ENCODE results near the gene MAP4K5. TPM values are rescaled to one million over a fixed set of nuclear protein-coding genes. Genes with fewer than 3 reads are reported as not detected.

The MAP4K5 gene
- total RNA-seq, 1 experiment from 2014 or later, result 39.1 TPM

- no peaks in the 10 kb centered on the region for H3K36me3 ChIP-seq (ENCODE audit: control insufficient read depth in 1 of 2, insufficient read depth in 2 of 2, low read length in 2 of 2)
- RAD21 ChIA-PET (ENCODE audit: low non-redundant PET in 1 of 2, low total read pairs in 2 of 2, uncharacterized antibody in 2 of 2, unreplicated experiment in 2 of 2), result no interaction called here
- TF ChIP-seq TCF7L2 (IDR thresholded peaks at IDR 0.05; ENCODE audit: borderline replicate concordance, extremely low read depth, insufficient read depth, insufficient read length) (no peak), ZFX (IDR thresholded peaks at IDR 0.05) (no peak), ZBTB33 (IDR thresholded peaks at IDR 0.05; ENCODE audit: extremely low read depth, insufficient replicate concordance, low read length) (no peak), SP1 (IDR thresholded peaks at IDR 0.05; ENCODE audit: low read depth) (no peak), POLR2AphosphoS5 (IDR thresholded peaks at IDR 0.05; ENCODE audit: low read depth, low read length) (no peak), MAX (IDR thresholded peaks at IDR 0.05) (no peak), REST (IDR thresholded peaks at IDR 0.05; ENCODE audit: low read depth) (no peak), POLR2A (IDR thresholded peaks at IDR 0.05; ENCODE audit: borderline replicate concordance, extremely low read depth, insufficient read depth, insufficient read length) (no peak), YY1 (IDR thresholded peaks at IDR 0.05; ENCODE audit: extremely low read depth, insufficient replicate concordance, low read depth, low read length) (no peak), JUND (IDR thresholded peaks at IDR 0.05) (no peak), ZNF274 (IDR thresholded peaks at IDR 0.05; ENCODE audit: low read depth, low read length) (no peak), EGR1 (IDR thresholded peaks at IDR 0.05; ENCODE audit: low read depth) (no peak), SIN3A (IDR thresholded peaks at IDR 0.05; ENCODE audit: low read depth) (no peak), SRF (IDR thresholded peaks at IDR 0.05; ENCODE audit: low read depth) (no peak), EZH2phosphoT487 (IDR thresholded peaks at IDR 0.05; ENCODE audit: borderline replicate concordance) (no peak), ELF1 (IDR thresholded peaks at IDR 0.05; ENCODE audit: borderline replicate concordance, low read depth) (no peak)
- no peak overlapping the region for H2AFZ ChIP-seq (ENCODE audit: low read depth, low read length, poor library complexity, severe bottlenecking)
- no peaks in the 10 kb centered on the region for H3K9me2 ChIP-seq (ENCODE audit: insufficient read depth)
- H3K27me3 ChIP-seq (ENCODE audit: insufficient read depth, low read length), result no peaks in the 10 kb centered on the region
- H3K9me3 ChIP-seq (ENCODE audit: control insufficient read depth in 1 of 2, insufficient read depth in 1 of 2, low read depth in 1 of 2, low read length in 2 of 2), result no peaks in the 10 kb centered on the region
- no peak overlapping the region for H3K27ac ChIP-seq (ENCODE audit: low read depth, low read length)
- no TSS peak for BruUV-seq (replicated peaks)
- peaks cover 7 to 31% of the 10 kb centered on the region in 2 experiments; a peak in 3 of 4 replicates for H3K4me1 ChIP-seq (ENCODE audit: control insufficient read depth in 1 of 2, insufficient read depth in 2 of 2, low read length in 2 of 2)
- H3K79me2 ChIP-seq (ENCODE audit: insufficient read depth, low read length), result peaks cover 89% of the 10 kb centered on the region
- POLR2A ChIA-PET, result interaction anchor here (0.6 to 0.7 kb wide), 2 partner anchors 250 to 388 kb away, joined by 3 read pairs; no protein-coding TSS in a partner anchor
- peaks cover 20% of the 10 kb centered on the region; the same call in 1 of the 2 replicates for H4K20me1 ChIP-seq (ENCODE audit: insufficient read depth)
- no peak overlapping the region for H3K4me2 ChIP-seq (ENCODE audit: low read length)
- intact Hi-C loops (cut with micrococcal nuclease), result no loop called here
- H3K4me3 ChIP-seq (replicated peaks in 1 of 2; ENCODE audit: low read depth in 1 of 2, low read length in 2 of 2), result no peak overlapping the region
- ATAC-seq (no peak), DNase-seq (ENCODE audit: low read depth, low spot score) (no peak)
- no peak overlapping the region for H3K9ac ChIP-seq (ENCODE audit: low read length)
- CTCF ChIA-PET, result interaction anchor here (1.7 to 1.8 kb wide), 2 partner anchors 207 to 210 kb away, joined by 7 to 9 read pairs; no protein-coding TSS in a partner anchor
Measured at GRCh38 chr14:50528000-50528399, 4.4 kb downstream of the MAP4K5 start.
